22Rv1 (cell line): ENCODE results near the gene CTAGE8.
"Not testable (repeated sequence)": the region's sequence is repeated elsewhere in the genome, so short reads cannot be mapped to it uniquely, and the experiment has no call there.

ENCODE experiments used
- H3K27ac ChIP-seq: fragments of 450-650 bp; 2 replicates; pipeline ENCODE4 v1.5.1; 2017

Gene CTAGE8

GRCh38 chr7:144269188-144269587, at the start of gene CTAGE8:
Gene CTAGE8, minus strand, starts transcription at chr7:144269288. Its CDS starts 38 bp downstream, at chr7:144269250.
- H3K27ac ChIP-seq: not testable (repeated sequence)

- not testable (repeated sequence) for H3K27ac ChIP-seq
Measured at GRCh38 chr7:144317537-144317936, 48.4 kb upstream of the CTAGE8 start.

GRCh38 chr7:144311872-144312469, 42.9 kb upstream of the CTAGE8 start, which contains the start of gene OR2A1:
Gene OR2A1, plus strand, starts transcription at chr7:144312419. Its CDS starts 5,706 bp downstream, at chr7:144318125.
- H3K27ac ChIP-seq: not testable (repeated sequence)

- not testable (repeated sequence) for H3K27ac ChIP-seq
Measured at GRCh38 chr7:144311218-144311617, 42.1 kb upstream of the CTAGE8 start.

GRCh38 chr7:144309702-144310101, 40.6 kb upstream of the CTAGE8 start:
- not testable (repeated sequence) for H3K27ac ChIP-seq

GRCh38 chr7:144305156-144305555, 36.1 kb upstream of the CTAGE8 start:
- not testable (repeated sequence) for H3K27ac ChIP-seq

- H3K27ac ChIP-seq: not testable (repeated sequence)
Measured at GRCh38 chr7:144303607-144304006, 34.5 kb upstream of the CTAGE8 start.

GRCh38 chr7:144302578-144303303, 33.7 kb upstream of the CTAGE8 start:
- H3K27ac ChIP-seq: not testable (repeated sequence)

GRCh38 chr7:144293794-144294499, 24.9 kb upstream of the CTAGE8 start:
- not testable (repeated sequence) for H3K27ac ChIP-seq

GRCh38 chr7:144292384-144293161, 23.5 kb upstream of the CTAGE8 start:
- not testable (repeated sequence) for H3K27ac ChIP-seq

GRCh38 chr7:144291607-144292006, 22.5 kb upstream of the CTAGE8 start:
- not testable (repeated sequence) for H3K27ac ChIP-seq

GRCh38 chr7:144287171-144287784, 18.2 kb upstream of the CTAGE8 start:
- not testable (repeated sequence) for H3K27ac ChIP-seq

- H3K27ac ChIP-seq: not testable (repeated sequence)
Measured at GRCh38 chr7:144283716-144284115, 14.6 kb upstream of the CTAGE8 start.

- H3K27ac ChIP-seq: not testable (repeated sequence)
Measured at GRCh38 chr7:144282490-144282889, 13.4 kb upstream of the CTAGE8 start.

GRCh38 chr7:144281981-144282380, 12.9 kb upstream of the CTAGE8 start:
- H3K27ac ChIP-seq: not testable (repeated sequence)

GRCh38 chr7:144280010-144280409, 10.9 kb upstream of the CTAGE8 start:
- not testable (repeated sequence) for H3K27ac ChIP-seq

- not testable (repeated sequence) for H3K27ac ChIP-seq
Measured at GRCh38 chr7:144275281-144275680, 6.2 kb upstream of the CTAGE8 start.

- not testable (repeated sequence) for H3K27ac ChIP-seq
Measured at GRCh38 chr7:144264692-144265091, 4.4 kb downstream of the CTAGE8 start, which contains the start of gene OR2A7. Gene OR2A7, minus strand, starts transcription at chr7:144264792. Its CDS starts 5,164 bp downstream, at chr7:144259628.

GRCh38 chr7:144262128-144262527, 7.0 kb downstream of the CTAGE8 start:
- not testable (repeated sequence) for H3K27ac ChIP-seq

GRCh38 chr7:144259067-144259466, 10.0 kb downstream of the CTAGE8 start:
- not testable (repeated sequence) for H3K27ac ChIP-seq
